H1 (cell line): ENCODE results near the gene DTX4. TPM values are rescaled to one million over a fixed set of nuclear protein-coding genes. Genes with fewer than 3 reads are reported as not detected.

Experiments used
- GABPA ChIP-seq: IDR thresholded peaks from 2 replicates; pipeline ENCODE4 v1.6.1; 2011; ENCODE audit warnings: mild to moderate bottlenecking, low read length, moderate library complexity, borderline replicate concordance; ENCODE audit not compliant: insufficient read depth
- MAFK ChIP-seq: IDR thresholded peaks from 2 replicates; pipeline ENCODE4 v1.6.1; 2012; ENCODE audit warnings: low read depth, mild to moderate bottlenecking, improper control_type of control experiment, low read length
- RAD21 ChIP-seq, 2 experiments: IDR thresholded peaks in 1 of 2; conservative IDR thresholded peaks in 1 of 2; 2 replicates each; pipeline ENCODE4 v1.6.1; 2011; ENCODE audit warnings: low read depth in 2 of 2, low read length in 2 of 2, improper control_type of control experiment in 1 of 2, inconsistent platforms in 1 of 2, mild to moderate bottlenecking in 1 of 2, moderate library complexity in 1 of 2
- RFX5 ChIP-seq: IDR thresholded peaks from 2 replicates; pipeline ENCODE4 v1.6.1; 2011; ENCODE audit warnings: low read depth, low read length, improper control_type of control experiment, borderline replicate concordance
- SP4 ChIP-seq: IDR thresholded peaks from 2 replicates; pipeline ENCODE4 v1.6.1; 2012; ENCODE audit warnings: low read length, inconsistent platforms
- polyA plus RNA-seq, 7 experiments: library from polyadenylated mRNA; depleted of rRNA in 3 of 7; stranded (reverse) in 5 of 7; unstranded in 2 of 7; fragments of >200 nt in 5 of 7; fragments of 200-250 nt in 2 of 7; gene quantifications; 1 replicate in 5 of 7; 2 replicates in 1 of 7; 4 replicates in 1 of 7; pipeline versions ENCODE4 v1.2.1 to v1.2.3, GENCODE V29; 2011 to 2013; ENCODE audit warnings: missing spikeins in 2 of 7, mixed read lengths in 2 of 7
- total RNA-seq: library from RNA; stranded (reverse); fragmentation: NEBNext Ultra II Directional; extraction: Animal tissue kit (Norgen Biotek cat#: 25700); gene quantifications from 2 replicates; pipeline ENCODE4 v1.2.1, GENCODE V29; 2021
- TF ChIP-seq, protein P1 (sequence below): fragments of 300-600 bp; sonication (generic); IDR thresholded peaks from 2 replicates; pipeline ENCODE4 v1.7.1; 2012; ENCODE audit warnings: low read length, moderate library complexity, mild to moderate bottlenecking, inconsistent platforms; ENCODE audit not compliant: insufficient replicate concordance

The DTX4 gene
- total and polyA plus RNA-seq, 2 of the 8 experiments (the other 6 are each of a cell fraction or from before 2014, with no cell fraction given), result 5.1 to 18.8 TPM

DNA sequence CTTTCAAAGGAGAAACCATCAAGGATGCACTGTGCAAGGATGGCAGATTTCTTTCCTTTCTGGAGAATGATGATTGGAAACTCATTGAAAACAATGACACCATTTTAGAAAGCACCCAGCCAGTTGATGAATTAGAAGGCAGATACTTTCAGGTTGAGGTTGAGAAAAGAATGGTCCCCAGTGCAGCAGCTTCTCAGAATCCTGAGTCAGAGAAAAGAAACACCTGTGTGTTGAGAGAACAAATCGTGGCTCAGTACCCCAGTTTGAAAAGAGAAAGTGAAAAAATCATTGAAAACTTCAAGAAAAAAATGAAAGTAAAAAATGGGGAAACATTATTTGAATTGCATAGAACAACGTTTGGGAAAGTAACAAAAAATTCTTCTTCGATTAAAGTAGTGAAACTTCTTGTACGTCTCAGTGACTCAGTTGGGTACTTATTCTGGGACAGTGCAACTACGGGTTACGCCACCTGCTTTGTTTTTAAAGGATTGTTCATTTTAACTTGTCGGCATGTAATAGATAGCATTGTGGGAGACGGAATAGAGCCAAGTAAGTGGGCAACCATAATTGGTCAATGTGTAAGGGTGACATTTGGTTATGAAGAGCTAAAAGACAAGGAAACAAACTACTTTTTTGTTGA is 19.5 kb upstream of the DTX4 start (continued):
- TF ChIP-seq, protein P1, sequence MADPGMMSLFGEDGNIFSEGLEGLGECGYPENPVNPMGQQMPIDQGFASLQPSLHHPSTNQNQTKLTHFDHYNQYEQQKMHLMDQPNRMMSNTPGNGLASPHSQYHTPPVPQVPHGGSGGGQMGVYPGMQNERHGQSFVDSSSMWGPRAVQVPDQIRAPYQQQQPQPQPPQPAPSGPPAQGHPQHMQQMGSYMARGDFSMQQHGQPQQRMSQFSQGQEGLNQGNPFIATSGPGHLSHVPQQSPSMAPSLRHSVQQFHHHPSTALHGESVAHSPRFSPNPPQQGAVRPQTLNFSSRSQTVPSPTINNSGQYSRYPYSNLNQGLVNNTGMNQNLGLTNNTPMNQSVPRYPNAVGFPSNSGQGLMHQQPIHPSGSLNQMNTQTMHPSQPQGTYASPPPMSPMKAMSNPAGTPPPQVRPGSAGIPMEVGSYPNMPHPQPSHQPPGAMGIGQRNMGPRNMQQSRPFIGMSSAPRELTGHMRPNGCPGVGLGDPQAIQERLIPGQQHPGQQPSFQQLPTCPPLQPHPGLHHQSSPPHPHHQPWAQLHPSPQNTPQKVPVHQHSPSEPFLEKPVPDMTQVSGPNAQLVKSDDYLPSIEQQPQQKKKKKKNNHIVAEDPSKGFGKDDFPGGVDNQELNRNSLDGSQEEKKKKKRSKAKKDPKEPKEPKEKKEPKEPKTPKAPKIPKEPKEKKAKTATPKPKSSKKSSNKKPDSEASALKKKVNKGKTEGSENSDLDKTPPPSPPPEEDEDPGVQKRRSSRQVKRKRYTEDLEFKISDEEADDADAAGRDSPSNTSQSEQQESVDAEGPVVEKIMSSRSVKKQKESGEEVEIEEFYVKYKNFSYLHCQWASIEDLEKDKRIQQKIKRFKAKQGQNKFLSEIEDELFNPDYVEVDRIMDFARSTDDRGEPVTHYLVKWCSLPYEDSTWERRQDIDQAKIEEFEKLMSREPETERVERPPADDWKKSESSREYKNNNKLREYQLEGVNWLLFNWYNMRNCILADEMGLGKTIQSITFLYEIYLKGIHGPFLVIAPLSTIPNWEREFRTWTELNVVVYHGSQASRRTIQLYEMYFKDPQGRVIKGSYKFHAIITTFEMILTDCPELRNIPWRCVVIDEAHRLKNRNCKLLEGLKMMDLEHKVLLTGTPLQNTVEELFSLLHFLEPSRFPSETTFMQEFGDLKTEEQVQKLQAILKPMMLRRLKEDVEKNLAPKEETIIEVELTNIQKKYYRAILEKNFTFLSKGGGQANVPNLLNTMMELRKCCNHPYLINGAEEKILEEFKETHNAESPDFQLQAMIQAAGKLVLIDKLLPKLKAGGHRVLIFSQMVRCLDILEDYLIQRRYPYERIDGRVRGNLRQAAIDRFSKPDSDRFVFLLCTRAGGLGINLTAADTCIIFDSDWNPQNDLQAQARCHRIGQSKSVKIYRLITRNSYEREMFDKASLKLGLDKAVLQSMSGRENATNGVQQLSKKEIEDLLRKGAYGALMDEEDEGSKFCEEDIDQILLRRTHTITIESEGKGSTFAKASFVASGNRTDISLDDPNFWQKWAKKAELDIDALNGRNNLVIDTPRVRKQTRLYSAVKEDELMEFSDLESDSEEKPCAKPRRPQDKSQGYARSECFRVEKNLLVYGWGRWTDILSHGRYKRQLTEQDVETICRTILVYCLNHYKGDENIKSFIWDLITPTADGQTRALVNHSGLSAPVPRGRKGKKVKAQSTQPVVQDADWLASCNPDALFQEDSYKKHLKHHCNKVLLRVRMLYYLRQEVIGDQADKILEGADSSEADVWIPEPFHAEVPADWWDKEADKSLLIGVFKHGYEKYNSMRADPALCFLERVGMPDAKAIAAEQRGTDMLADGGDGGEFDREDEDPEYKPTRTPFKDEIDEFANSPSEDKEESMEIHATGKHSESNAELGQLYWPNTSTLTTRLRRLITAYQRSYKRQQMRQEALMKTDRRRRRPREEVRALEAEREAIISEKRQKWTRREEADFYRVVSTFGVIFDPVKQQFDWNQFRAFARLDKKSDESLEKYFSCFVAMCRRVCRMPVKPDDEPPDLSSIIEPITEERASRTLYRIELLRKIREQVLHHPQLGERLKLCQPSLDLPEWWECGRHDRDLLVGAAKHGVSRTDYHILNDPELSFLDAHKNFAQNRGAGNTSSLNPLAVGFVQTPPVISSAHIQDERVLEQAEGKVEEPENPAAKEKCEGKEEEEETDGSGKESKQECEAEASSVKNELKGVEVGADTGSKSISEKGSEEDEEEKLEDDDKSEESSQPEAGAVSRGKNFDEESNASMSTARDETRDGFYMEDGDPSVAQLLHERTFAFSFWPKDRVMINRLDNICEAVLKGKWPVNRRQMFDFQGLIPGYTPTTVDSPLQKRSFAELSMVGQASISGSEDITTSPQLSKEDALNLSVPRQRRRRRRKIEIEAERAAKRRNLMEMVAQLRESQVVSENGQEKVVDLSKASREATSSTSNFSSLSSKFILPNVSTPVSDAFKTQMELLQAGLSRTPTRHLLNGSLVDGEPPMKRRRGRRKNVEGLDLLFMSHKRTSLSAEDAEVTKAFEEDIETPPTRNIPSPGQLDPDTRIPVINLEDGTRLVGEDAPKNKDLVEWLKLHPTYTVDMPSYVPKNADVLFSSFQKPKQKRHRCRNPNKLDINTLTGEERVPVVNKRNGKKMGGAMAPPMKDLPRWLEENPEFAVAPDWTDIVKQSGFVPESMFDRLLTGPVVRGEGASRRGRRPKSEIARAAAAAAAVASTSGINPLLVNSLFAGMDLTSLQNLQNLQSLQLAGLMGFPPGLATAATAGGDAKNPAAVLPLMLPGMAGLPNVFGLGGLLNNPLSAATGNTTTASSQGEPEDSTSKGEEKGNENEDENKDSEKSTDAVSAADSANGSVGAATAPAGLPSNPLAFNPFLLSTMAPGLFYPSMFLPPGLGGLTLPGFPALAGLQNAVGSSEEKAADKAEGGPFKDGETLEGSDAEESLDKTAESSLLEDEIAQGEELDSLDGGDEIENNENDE, result no peak
- TF ChIP-seq SP4 (no peak), MAFK (no peak), GABPA (no peak), RAD21 (IDR thresholded peaks at IDR 0.05 in 1 of 2, conservative IDR thresholded peaks at IDR 0.05 in 1 of 2; ENCODE audit: low read depth in 2 of 2, low read length in 2 of 2) (no peak), RFX5 (no peak)
